Mesenteric fat pad (tissue), 1 donor: ENCODE results near the gene NFAM1. TPM values are rescaled to one million over a fixed set of nuclear protein-coding genes. Genes with fewer than 3 reads are reported as not detected.

Experiments
- DNase-seq: peaks from one replicate; pipeline ENCODE4 v3.0.0-alpha.2; 2020; ENCODE audit warnings: low spot score
- total RNA-seq: library from RNA; stranded (reverse); fragmentation: NEBNext Ultra II Directional; extraction: Animal tissue kit (Norgen Biotek cat#: 25700); gene quantifications from one replicate; pipeline ENCODE4 v1.2.1, GENCODE V29; 2021
- donor health status: DM: yes; HTN: yes; CAD: no.

Gene NFAM1
- total RNA-seq, 1 donor from 2014 or later, result 17.6 TPM

- no peak for DNase-seq
Measured at GRCh38 chr22:42439821-42440674, 7.8 kb upstream of the NFAM1 start.

- no peak for DNase-seq
Measured at GRCh38 chr22:42439021-42439567, 6.9 kb upstream of the NFAM1 start.

- no peak for DNase-seq
Measured at GRCh38 chr22:42438293-42438650, 6.1 kb upstream of the NFAM1 start.

- DNase-seq, result no peak
Measured at GRCh38 chr22:42437488-42438292, 5.5 kb upstream of the NFAM1 start.

GRCh38 chr22:42436404-42436803 lies 4.2 kb upstream of the NFAM1 start:
- no peak for DNase-seq

GRCh38 chr22:42434748-42435425 lies 2.7 kb upstream of the NFAM1 start:
- DNase-seq, result no peak

GRCh38 chr22:42433754-42434682 lies 1.8 kb upstream of the NFAM1 start:
- DNase-seq, result no peak

GRCh38 chr22:42432818-42433217 lies 615 bp upstream of the NFAM1 start:
- DNase-seq, result no peak

GRCh38 chr22:42431401-42432019 lies 693 bp downstream of the NFAM1 start:
- DNase-seq, result no peak

GRCh38 chr22:42430528-42431125 lies 1.6 kb downstream of the NFAM1 start:
- no peak for DNase-seq

- DNase-seq, result no peak
Measured at GRCh38 chr22:42428760-42429159, 3.4 kb downstream of the NFAM1 start.

- DNase-seq, result no peak
Measured at GRCh38 chr22:42428025-42428424, 4.2 kb downstream of the NFAM1 start.

- no peak for DNase-seq
Measured at GRCh38 chr22:42427167-42427566, 5.0 kb downstream of the NFAM1 start.

GRCh38 chr22:42425989-42426355 lies 6.2 kb downstream of the NFAM1 start:
- DNase-seq, result no peak

GRCh38 chr22:42425337-42425988 lies 6.7 kb downstream of the NFAM1 start:
- DNase-seq, result no peak

- no peak for DNase-seq
Measured at GRCh38 chr22:42419243-42419881, 12.8 kb downstream of the NFAM1 start.

- no peak for DNase-seq
Measured at GRCh38 chr22:42418811-42419242, 13.4 kb downstream of the NFAM1 start.

- no peak for DNase-seq
Measured at GRCh38 chr22:42417645-42418305, 14.4 kb downstream of the NFAM1 start.
